Measurements from ENCODE around the gene ACSL5. TPM values are rescaled to one million over a fixed set of nuclear protein-coding genes. Genes with fewer than 3 reads are reported as not detected.
"Not testable (repeated sequence)": the region's sequence is repeated elsewhere in the genome, so short reads cannot be mapped to it uniquely, and the experiment has no call there.

ACSL5 gene
- total RNA-seq, 1 donor = 13.3 TPM

- H3K4me3 ChIP-seq (ENCODE audit: low read length) = no peak overlapping the region
- no peaks in the 10 kb centered on the region for H3K4me1 ChIP-seq (ENCODE audit: insufficient read depth, low read length)
- no peaks in the 10 kb centered on the region for H3K27me3 ChIP-seq (ENCODE audit: insufficient read depth, low read length)
- H3K9me3 ChIP-seq (ENCODE audit: low read depth, low read length) = no peaks in the 10 kb centered on the region
Observed at GRCh38 chr10:112404617-112405016, 30.7 kb downstream of the ACSL5 start.

GRCh38 chr10:112406806-112407205 is 32.9 kb downstream of the ACSL5 start:
- not testable (repeated sequence) for H3K4me1 ChIP-seq (ENCODE audit: insufficient read depth, low read length); H3K27me3 ChIP-seq (ENCODE audit: insufficient read depth, low read length); H3K9me3 ChIP-seq (ENCODE audit: low read depth, low read length); H3K4me3 ChIP-seq (ENCODE audit: low read length)

GRCh38 chr10:112407696-112408095 is 33.8 kb downstream of the ACSL5 start:
- no peaks in the 10 kb centered on the region for H3K9me3 ChIP-seq (ENCODE audit: low read depth, low read length)
- no peak overlapping the region for H3K4me3 ChIP-seq (ENCODE audit: low read length)
- no peaks in the 10 kb centered on the region for H3K4me1 ChIP-seq (ENCODE audit: insufficient read depth, low read length)
- H3K27me3 ChIP-seq (ENCODE audit: insufficient read depth, low read length) = no peaks in the 10 kb centered on the region

GRCh38 chr10:112409299-112409698 is 35.4 kb downstream of the ACSL5 start:
- Histone ChIP-seq H3K9me3 (ENCODE audit: low read depth, low read length) (no peaks in the 10 kb centered on the region), H3K4me3 (ENCODE audit: low read length) (no peak overlapping the region), H3K27me3 (ENCODE audit: insufficient read depth, low read length) (no peaks in the 10 kb centered on the region), H3K4me1 (ENCODE audit: insufficient read depth, low read length) (no peaks in the 10 kb centered on the region)

GRCh38 chr10:112409755-112410154 is 35.8 kb downstream of the ACSL5 start:
- Histone ChIP-seq H3K4me3 (ENCODE audit: low read length) (no peak overlapping the region), H3K27me3 (ENCODE audit: insufficient read depth, low read length) (no peaks in the 10 kb centered on the region), H3K4me1 (ENCODE audit: insufficient read depth, low read length) (no peaks in the 10 kb centered on the region), H3K9me3 (ENCODE audit: low read depth, low read length) (no peaks in the 10 kb centered on the region)

GRCh38 chr10:112412696-112413095 is 38.8 kb downstream of the ACSL5 start:
- H3K4me3 ChIP-seq (ENCODE audit: low read length) = no peak overlapping the region
- H3K9me3 ChIP-seq (ENCODE audit: low read depth, low read length) = no peaks in the 10 kb centered on the region

GRCh38 chr10:112421731-112422130 is 47.8 kb downstream of the ACSL5 start:
- no peaks in the 10 kb centered on the region for H3K27me3 ChIP-seq (ENCODE audit: insufficient read depth, low read length)
- H3K9me3 ChIP-seq (ENCODE audit: low read depth, low read length) = no peaks in the 10 kb centered on the region
- no peaks in the 10 kb centered on the region for H3K4me1 ChIP-seq (ENCODE audit: insufficient read depth, low read length)
- no peak overlapping the region for H3K4me3 ChIP-seq (ENCODE audit: low read length)

More at GRCh38 chr10:112412696-112413095, 38.8 kb downstream of the ACSL5 start:
- H3K4me1 ChIP-seq (ENCODE audit: insufficient read depth, low read length) = no peaks in the 10 kb centered on the region
- H3K27me3 ChIP-seq (ENCODE audit: insufficient read depth, low read length) = no peaks in the 10 kb centered on the region

GRCh38 chr10:112424651-112425050 is 50.7 kb downstream of the ACSL5 start:
- no peak overlapping the region for H3K4me3 ChIP-seq (ENCODE audit: low read length)
- no peaks in the 10 kb centered on the region for H3K4me1 ChIP-seq (ENCODE audit: insufficient read depth, low read length)
- H3K9me3 ChIP-seq (ENCODE audit: low read depth, low read length) = no peaks in the 10 kb centered on the region
- H3K27me3 ChIP-seq (ENCODE audit: insufficient read depth, low read length) = no peaks in the 10 kb centered on the region

GRCh38 chr10:112426111-112426510 is 52.2 kb downstream of the ACSL5 start:
- Histone ChIP-seq H3K4me3 (ENCODE audit: low read length) (no peak overlapping the region), H3K27me3 (ENCODE audit: insufficient read depth, low read length) (no peaks in the 10 kb centered on the region), H3K4me1 (ENCODE audit: insufficient read depth, low read length) (no peaks in the 10 kb centered on the region), H3K9me3 (ENCODE audit: low read depth, low read length) (no peaks in the 10 kb centered on the region)

- Histone ChIP-seq H3K9me3 (ENCODE audit: low read depth, low read length) (no peaks in the 10 kb centered on the region), H3K4me3 (ENCODE audit: low read length) (no peak overlapping the region), H3K27me3 (ENCODE audit: insufficient read depth, low read length) (no peaks in the 10 kb centered on the region), H3K4me1 (ENCODE audit: insufficient read depth, low read length) (no peaks in the 10 kb centered on the region)
Observed at GRCh38 chr10:112429147-112429546, 55.2 kb downstream of the ACSL5 start.

GRCh38 chr10:112429654-112430230 is 55.8 kb downstream of the ACSL5 start:
- Histone ChIP-seq H3K27me3 (ENCODE audit: insufficient read depth, low read length) (no peaks in the 10 kb centered on the region), H3K4me3 (ENCODE audit: low read length) (no peak overlapping the region), H3K4me1 (ENCODE audit: insufficient read depth, low read length) (no peaks in the 10 kb centered on the region), H3K9me3 (ENCODE audit: low read depth, low read length) (no peaks in the 10 kb centered on the region)

GRCh38 chr10:112433136-112433535 is 59.2 kb downstream of the ACSL5 start:
- Histone ChIP-seq H3K4me1 (ENCODE audit: insufficient read depth, low read length) (no peaks in the 10 kb centered on the region), H3K4me3 (ENCODE audit: low read length) (no peak overlapping the region), H3K9me3 (ENCODE audit: low read depth, low read length) (no peaks in the 10 kb centered on the region), H3K27me3 (ENCODE audit: insufficient read depth, low read length) (no peaks in the 10 kb centered on the region)

- Histone ChIP-seq H3K9me3 (ENCODE audit: low read depth, low read length) (no peaks in the 10 kb centered on the region), H3K27me3 (ENCODE audit: insufficient read depth, low read length) (no peaks in the 10 kb centered on the region), H3K4me3 (ENCODE audit: low read length) (no peak overlapping the region), H3K4me1 (ENCODE audit: insufficient read depth, low read length) (no peaks in the 10 kb centered on the region)
Observed at GRCh38 chr10:112434988-112435619, 61.2 kb downstream of the ACSL5 start.

GRCh38 chr10:112438356-112438755 is 64.4 kb downstream of the ACSL5 start:
- Histone ChIP-seq H3K4me1 (ENCODE audit: insufficient read depth, low read length) (no peaks in the 10 kb centered on the region), H3K4me3 (ENCODE audit: low read length) (no peak overlapping the region), H3K27me3 (ENCODE audit: insufficient read depth, low read length) (no peaks in the 10 kb centered on the region)

GRCh38 chr10:112441520-112441919 is 67.6 kb downstream of the ACSL5 start:
- Histone ChIP-seq H3K4me1 (ENCODE audit: insufficient read depth, low read length) (peaks cover 9% of the 10 kb centered on the region), H3K9me3 (ENCODE audit: low read depth, low read length) (no peaks in the 10 kb centered on the region), H3K27me3 (ENCODE audit: insufficient read depth, low read length) (no peaks in the 10 kb centered on the region), H3K4me3 (ENCODE audit: low read length) (no peak overlapping the region)

More at GRCh38 chr10:112438356-112438755, 64.4 kb downstream of the ACSL5 start:
- H3K9me3 ChIP-seq (ENCODE audit: low read depth, low read length) = no peaks in the 10 kb centered on the region

GRCh38 chr10:112442063-112442462 is 68.1 kb downstream of the ACSL5 start:
- no peaks in the 10 kb centered on the region for H3K9me3 ChIP-seq (ENCODE audit: low read depth, low read length)
- H3K27me3 ChIP-seq (ENCODE audit: insufficient read depth, low read length) = no peaks in the 10 kb centered on the region
- H3K4me1 ChIP-seq (ENCODE audit: insufficient read depth, low read length) = peaks cover 9% of the 10 kb centered on the region
- H3K4me3 ChIP-seq (ENCODE audit: low read length) = no peak overlapping the region

Data from mononuclear cell (primary cell).